ENCODE measurements around the gene HS3ST5.

The HS3ST5 gene

GRCh38 chr6:114179411-114179810 lies 163.4 kb downstream of the HS3ST5 start:
- TF ChIP-seq REST (IDR thresholded peaks at IDR 0.05; ENCODE audit: insufficient read depth in 1 of 2, low read depth in 2 of 2, low read length in 2 of 2) (no peak), FOXP2 (optimal IDR thresholded peaks at IDR 0.05; ENCODE audit: borderline replicate concordance, extremely low read depth, extremely low read length, insufficient read depth) (no peak), POLR2AphosphoS5 (IDR thresholded peaks at IDR 0.05; ENCODE audit: low read depth, low read length) (no peak), TAF1 (IDR thresholded peaks at IDR 0.05; ENCODE audit: borderline replicate concordance, insufficient read depth, low read length) (no peak), SIN3A (IDR thresholded peaks at IDR 0.05; ENCODE audit: borderline replicate concordance, insufficient read depth, low read length) (no peak)

GRCh38 chr6:114176726-114177125 lies 166.1 kb downstream of the HS3ST5 start:
- no peak for TF ChIP-seq TAF1 (IDR thresholded peaks at IDR 0.05; ENCODE audit: borderline replicate concordance, insufficient read depth, low read length)
- no peak for TF ChIP-seq SIN3A (IDR thresholded peaks at IDR 0.05; ENCODE audit: borderline replicate concordance, insufficient read depth, low read length)
- no peak for TF ChIP-seq REST (IDR thresholded peaks at IDR 0.05; ENCODE audit: insufficient read depth in 1 of 2, low read depth in 2 of 2, low read length in 2 of 2)

GRCh38 chr6:114172576-114173260 lies 170.1 kb downstream of the HS3ST5 start:
- no peak for TF ChIP-seq SIN3A (IDR thresholded peaks at IDR 0.05; ENCODE audit: borderline replicate concordance, insufficient read depth, low read length)
- TF ChIP-seq TAF1 (IDR thresholded peaks at IDR 0.05; ENCODE audit: borderline replicate concordance, insufficient read depth, low read length): no peak
- TF ChIP-seq REST (IDR thresholded peaks at IDR 0.05; ENCODE audit: insufficient read depth in 1 of 2, low read depth in 2 of 2, low read length in 2 of 2): no peak
- no peak for TF ChIP-seq FOXP2 (optimal IDR thresholded peaks at IDR 0.05; ENCODE audit: borderline replicate concordance, extremely low read depth, extremely low read length, insufficient read depth)
- no peak for TF ChIP-seq POLR2AphosphoS5 (IDR thresholded peaks at IDR 0.05; ENCODE audit: low read depth, low read length)

- TF ChIP-seq FOXP2 (optimal IDR thresholded peaks at IDR 0.05; ENCODE audit: borderline replicate concordance, extremely low read depth, extremely low read length, insufficient read depth): no peak
- no peak for TF ChIP-seq SIN3A (IDR thresholded peaks at IDR 0.05; ENCODE audit: borderline replicate concordance, insufficient read depth, low read length)
- TF ChIP-seq POLR2AphosphoS5 (IDR thresholded peaks at IDR 0.05; ENCODE audit: low read depth, low read length): no peak
- no peak for TF ChIP-seq TAF1 (IDR thresholded peaks at IDR 0.05; ENCODE audit: borderline replicate concordance, insufficient read depth, low read length)
- TF ChIP-seq REST (IDR thresholded peaks at IDR 0.05; ENCODE audit: insufficient read depth in 1 of 2, low read depth in 2 of 2, low read length in 2 of 2): no peak
Observed at GRCh38 chr6:114171473-114171872, 171.3 kb downstream of the HS3ST5 start.

Data from PFSK-1 (cell line).